Coronary artery (tissue), 2 donors: Measurements from ENCODE around the gene SUZ12.

Experiments used
- DNase-seq: peaks from one replicate; pipeline ENCODE4 v3.0.0-alpha.2; 2017; ENCODE audit warnings: low spot score
- H3K27ac ChIP-seq, 2 donors: fragments of 200-600 bp; sonication (generic); one replicate each; pipeline ENCODE4 v1.5.1; 2016 to 2019
- H3K4me3 ChIP-seq: fragments of 200-600 bp; sonication (generic); 2 replicates; pipeline ENCODE4 v1.5.1; 2016; ENCODE audit warnings: mild to moderate bottlenecking, moderate library complexity
- CTCF ChIP-seq: fragments of 200-600 bp; sonication (generic); IDR thresholded peaks from one replicate; pipeline ENCODE4 v1.5.1; 2019; ENCODE audit warnings: antibody characterized with exemption

The SUZ12 gene

GRCh38 chr17:31997005-31997404 lies 60.2 kb downstream of the SUZ12 start:
- DNase-seq: no peak
- Histone ChIP-seq H3K27ac (no peak overlapping the region), H3K4me3 (no peak overlapping the region)
- TF ChIP-seq CTCF: no peak

GRCh38 chr17:32006957-32007462 lies 70.2 kb downstream of the SUZ12 start, which contains the start of gene LRRC37B:
LRRC37B (plus strand) TSS chr17:32007383; CDS start chr17:32021393, 14,010 bp downstream.
- Histone ChIP-seq H3K4me3 (peak within 1 kb of the TSS; percentile 93), H3K27ac (peak within 1 kb of the TSS; percentile 86 to 94)
- peak; percentile 88 for DNase-seq
- TF ChIP-seq CTCF: peak; percentile 97

DNA sequence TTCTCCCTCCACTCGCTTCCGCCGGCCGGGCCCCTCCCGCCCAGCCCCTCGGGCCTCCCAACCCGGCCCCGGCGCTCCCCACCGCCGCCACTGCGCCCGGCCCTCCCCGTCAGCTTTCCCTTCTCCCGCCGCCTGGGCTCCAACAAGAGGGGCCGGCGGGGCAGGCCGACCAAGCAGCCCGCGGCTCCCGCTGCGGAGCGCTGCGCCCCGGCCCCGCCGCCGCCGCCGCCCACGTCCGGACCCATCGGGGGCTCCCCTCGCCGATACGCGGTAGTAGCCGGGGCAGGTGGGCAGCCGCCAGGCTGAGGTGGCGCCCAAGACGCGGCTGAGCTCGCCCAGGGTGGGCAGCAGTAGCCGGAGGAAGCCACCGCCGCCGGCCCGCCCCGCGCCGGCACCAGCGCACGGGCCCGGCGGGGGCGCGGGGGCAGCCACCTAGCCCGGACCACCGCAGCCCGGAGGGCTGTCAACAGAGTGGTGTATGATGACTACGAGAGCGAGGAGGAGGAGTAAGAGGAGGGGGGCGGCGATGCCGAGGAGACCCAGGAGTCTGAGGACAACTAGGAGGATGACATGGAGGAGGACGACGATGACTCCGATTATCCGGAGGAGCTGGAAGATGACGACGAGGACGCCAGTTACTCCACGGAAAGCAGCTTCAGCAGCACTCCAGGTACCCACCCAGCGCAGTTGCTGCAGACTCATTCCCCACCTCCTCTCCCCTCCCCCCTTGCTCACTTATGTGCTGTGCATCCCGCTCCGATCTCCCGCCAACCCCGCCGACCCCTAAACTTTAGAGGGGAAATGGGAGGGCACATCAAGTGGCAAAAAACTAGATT lies 70.9 kb downstream of the SUZ12 start:
- H3K27ac ChIP-seq: peak overlapping the region; percentile 86 to 94
- H3K4me3 ChIP-seq: peak overlapping the region; percentile 93
- peak; percentile 23 for TF ChIP-seq CTCF
- no peak for DNase-seq

GRCh38 chr17:32009262-32009542 lies 72.4 kb downstream of the SUZ12 start:
- Histone ChIP-seq H3K4me3 (peak overlapping the region; percentile 93), H3K27ac (no peak overlapping the region)
- no peak for TF ChIP-seq CTCF
- no peak for DNase-seq

GRCh38 chr17:32010114-32010513 lies 73.3 kb downstream of the SUZ12 start:
- H3K27ac ChIP-seq: no peak overlapping the region
- TF ChIP-seq CTCF: no peak
- no peak for DNase-seq
- H3K4me3 ChIP-seq: no peak overlapping the region

DNA sequence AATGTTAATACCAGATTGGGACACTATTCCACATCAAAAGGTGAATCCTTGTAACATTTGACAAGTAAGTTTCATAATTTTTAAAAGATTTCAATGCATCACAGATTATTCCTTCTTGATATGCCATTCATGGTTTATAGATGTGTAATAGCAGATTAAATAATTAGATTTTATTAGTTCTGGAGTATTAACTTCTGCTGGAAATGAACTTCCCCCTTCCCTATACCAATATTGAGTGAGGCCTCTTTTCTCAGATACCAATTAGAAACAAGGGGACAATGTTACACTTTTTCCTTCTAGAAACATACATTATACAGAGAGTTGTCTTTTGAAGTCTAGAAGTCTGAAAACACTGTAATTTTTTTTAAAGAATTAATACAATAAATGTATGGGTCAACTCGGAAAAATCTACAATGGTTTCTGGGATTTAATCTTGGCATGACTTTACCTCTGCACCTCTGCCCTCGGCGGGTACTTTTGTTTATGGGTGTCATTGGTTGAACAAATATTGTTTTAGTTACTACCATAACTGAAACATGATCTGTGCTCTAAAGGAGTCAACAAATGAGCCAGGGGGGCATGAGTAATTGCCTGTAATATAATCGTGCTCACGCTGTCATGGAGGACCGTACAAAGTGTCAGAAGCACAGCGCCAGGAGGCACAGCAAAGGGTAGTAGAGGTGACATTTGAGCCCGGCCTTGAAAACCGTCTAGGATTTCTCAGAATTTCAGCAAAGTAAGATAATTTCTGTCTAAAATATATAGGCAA lies 78.6 kb downstream of the SUZ12 start:
- TF ChIP-seq CTCF: no peak
- DNase-seq: no peak
- Histone ChIP-seq H3K4me3 (no peak overlapping the region), H3K27ac (no peak overlapping the region)
